ENCODE data around the gene USH2A. TPM values are rescaled to one million over a fixed set of nuclear protein-coding genes. Genes with fewer than 3 reads are reported as not detected.

USH2A gene
- total and polyA plus RNA-seq, 12 donors = 0.03 to 1.9 (median 0.16) TPM; not detected in 3

GRCh38 chr1:215595231-215595630 lies 828.0 kb downstream of the USH2A start:
- no peak overlapping the region for H3K27ac ChIP-seq
- WGBS, 4 donors = 72 to 96% (median 82%) methylated on average over 2 of the region's 2 CpGs
- DNase-seq = no peak
- TF ChIP-seq POLR2A (IDR thresholded peaks at IDR 0.05) = no peak
- TF ChIP-seq, protein P1, sequence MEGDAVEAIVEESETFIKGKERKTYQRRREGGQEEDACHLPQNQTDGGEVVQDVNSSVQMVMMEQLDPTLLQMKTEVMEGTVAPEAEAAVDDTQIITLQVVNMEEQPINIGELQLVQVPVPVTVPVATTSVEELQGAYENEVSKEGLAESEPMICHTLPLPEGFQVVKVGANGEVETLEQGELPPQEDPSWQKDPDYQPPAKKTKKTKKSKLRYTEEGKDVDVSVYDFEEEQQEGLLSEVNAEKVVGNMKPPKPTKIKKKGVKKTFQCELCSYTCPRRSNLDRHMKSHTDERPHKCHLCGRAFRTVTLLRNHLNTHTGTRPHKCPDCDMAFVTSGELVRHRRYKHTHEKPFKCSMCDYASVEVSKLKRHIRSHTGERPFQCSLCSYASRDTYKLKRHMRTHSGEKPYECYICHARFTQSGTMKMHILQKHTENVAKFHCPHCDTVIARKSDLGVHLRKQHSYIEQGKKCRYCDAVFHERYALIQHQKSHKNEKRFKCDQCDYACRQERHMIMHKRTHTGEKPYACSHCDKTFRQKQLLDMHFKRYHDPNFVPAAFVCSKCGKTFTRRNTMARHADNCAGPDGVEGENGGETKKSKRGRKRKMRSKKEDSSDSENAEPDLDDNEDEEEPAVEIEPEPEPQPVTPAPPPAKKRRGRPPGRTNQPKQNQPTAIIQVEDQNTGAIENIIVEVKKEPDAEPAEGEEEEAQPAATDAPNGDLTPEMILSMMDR (IDR thresholded peaks at IDR 0.05) = no peak
- H3K36me3 ChIP-seq (replicated peaks in 1 of 2) = peaks cover 0 to 5% of the 10 kb centered on the region in 2 donors
- H3K27me3 ChIP-seq = no peaks in the 10 kb centered on the region
- H3K9me3 ChIP-seq (replicated peaks in 1 of 3) = no peaks in the 10 kb centered on the region
- H3K4me3 ChIP-seq = no peak overlapping the region
- intact Hi-C loops (cut with DNase I) = no loop called here
- peaks cover 0 to 37% of the 10 kb centered on the region in 2 donors for H3K4me1 ChIP-seq (replicated peaks in 1 of 2)

DNA sequence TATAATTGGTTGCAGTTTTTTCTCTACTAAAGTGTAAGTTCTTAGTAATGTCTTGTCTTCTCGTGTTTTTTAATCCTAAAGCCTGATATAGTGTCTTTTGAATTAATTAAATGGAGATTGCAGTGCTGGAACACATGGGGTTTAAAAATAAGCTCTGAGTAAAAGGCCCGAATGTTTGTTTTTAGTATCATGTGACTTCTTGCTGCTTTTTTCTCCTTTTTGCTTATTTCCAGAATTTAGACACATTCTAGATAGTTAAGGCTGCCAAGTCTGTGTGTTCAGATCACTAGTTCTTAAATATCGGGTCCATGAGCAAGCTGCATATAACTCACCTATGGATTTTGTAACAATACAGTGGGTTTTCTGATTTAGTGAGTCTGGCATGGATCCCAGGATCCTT lies 828.6 kb downstream of the USH2A start:
- no peak for DNase-seq
- Histone ChIP-seq H3K9me3 (replicated peaks in 1 of 3) (no peaks in the 10 kb centered on the region), H3K27ac (no peak overlapping the region), H3K27me3 (no peaks in the 10 kb centered on the region), H3K36me3 (replicated peaks in 1 of 2) (peaks cover 0 to 5% of the 10 kb centered on the region in 2 donors), H3K4me3 (no peak overlapping the region), H3K4me1 (replicated peaks in 1 of 2) (peaks cover 0 to 37% of the 10 kb centered on the region in 2 donors)
- TF ChIP-seq POLR2A (IDR thresholded peaks at IDR 0.05) = no peak
- TF ChIP-seq, protein P1 (IDR thresholded peaks at IDR 0.05) = no peak
- WGBS, 4 donors = 47 to 57% (median 52%) methylated on average over 3 of the region's 3 CpGs
- intact Hi-C loops (cut with DNase I) = no loop called here

DNA sequence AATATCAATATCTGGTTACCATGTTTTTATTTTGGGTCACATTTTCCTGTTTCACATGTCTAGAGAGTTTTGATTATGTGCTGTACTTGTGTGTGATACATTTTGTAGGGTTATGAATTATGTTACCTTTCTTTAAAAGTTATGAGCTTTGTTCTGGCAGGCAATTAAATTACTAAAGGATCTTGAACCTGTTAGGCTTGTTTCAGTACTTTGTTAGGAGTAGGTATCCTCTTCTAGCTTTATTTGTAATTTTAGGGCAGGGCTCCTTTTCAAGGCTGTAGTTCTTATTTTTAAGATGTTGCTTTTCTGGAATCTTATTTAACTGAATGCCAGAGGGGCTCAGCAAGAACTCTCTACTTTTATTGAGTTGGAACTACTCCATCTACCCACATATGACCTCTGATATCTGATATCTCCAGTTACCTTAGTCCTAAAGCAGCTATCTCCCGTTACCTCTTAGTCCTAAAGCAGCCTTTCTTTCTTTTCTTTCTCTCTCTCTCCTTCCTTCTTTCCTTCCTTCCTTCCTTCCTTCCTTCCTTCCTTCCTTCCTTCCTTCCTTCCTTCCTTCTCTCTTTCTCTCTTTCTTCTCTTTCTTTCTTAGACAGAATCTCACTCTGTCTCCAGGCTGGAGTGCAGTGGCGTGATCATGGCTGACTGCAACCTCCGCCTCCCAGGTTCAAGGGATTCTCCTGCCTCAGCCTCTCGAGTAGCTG lies 832.3 kb downstream of the USH2A start:
- H3K4me1 ChIP-seq (replicated peaks in 1 of 2) = peaks cover 5 to 41% of the 10 kb centered on the region in 2 donors
- WGBS, 4 donors = 95 to 98% (median 96%) methylated on average over 4 of the region's 4 CpGs
- no peak overlapping the region for H3K27ac ChIP-seq
- no peak for DNase-seq
- H3K27me3 ChIP-seq = no peaks in the 10 kb centered on the region
- no peak for TF ChIP-seq POLR2A (IDR thresholded peaks at IDR 0.05)
- TF ChIP-seq, protein P1 (IDR thresholded peaks at IDR 0.05) = no peak
- intact Hi-C loops (cut with DNase I) = no loop called here
- no peaks in the 10 kb centered on the region for H3K36me3 ChIP-seq (replicated peaks in 1 of 2)
- no peaks in the 10 kb centered on the region for H3K9me3 ChIP-seq (replicated peaks in 1 of 3)
- H3K4me3 ChIP-seq = no peak overlapping the region

GRCh38 chr1:215589650-215590435 lies 833.4 kb downstream of the USH2A start:
- peaks cover 5 to 33% of the 10 kb centered on the region in 2 donors for H3K4me1 ChIP-seq (replicated peaks in 1 of 2)
- H3K4me3 ChIP-seq = no peak overlapping the region
- H3K27me3 ChIP-seq = no peaks in the 10 kb centered on the region
- no peaks in the 10 kb centered on the region for H3K36me3 ChIP-seq (replicated peaks in 1 of 2)
- H3K27ac ChIP-seq = no peak overlapping the region
- TF ChIP-seq, protein P1 (IDR thresholded peaks at IDR 0.05) = no peak
- TF ChIP-seq POLR2A (IDR thresholded peaks at IDR 0.05) = no peak
- DNase-seq = no peak
- H3K9me3 ChIP-seq (replicated peaks in 1 of 3) = no peaks in the 10 kb centered on the region
- WGBS, 4 donors = 66 to 83% (median 78%) methylated on average over 4 of the region's 4 CpGs
- intact Hi-C loops (cut with DNase I) = no loop called here

Data from adrenal gland (tissue), 12 donors.